ENCODE data around the gene DUSP5. TPM values are rescaled to one million over a fixed set of nuclear protein-coding genes. Genes with fewer than 3 reads are reported as not detected.
A peak's percentile ranks its signal among the peaks of the same experiment; 100 is the strongest.

DUSP5 gene
- total RNA-seq, 2 experiments from 2014 or later: 0.06 to 0.97 TPM

GRCh38 chr10:110459600-110459999 lies 38.1 kb upstream of the DUSP5 start:
- H3K4me3 ChIP-seq (ENCODE audit: low read depth, low read length, poor library complexity, severe bottlenecking): peak overlapping the region; percentile 50
- H3K36me3 ChIP-seq (ENCODE audit: insufficient read depth, low read length): no peaks in the 10 kb centered on the region
- ChIA-PET POLR2A (interaction anchor here (0.6 to 3.8 kb wide), 5 partner anchors 12 to 130 kb away, joined by 3 to 25 read pairs (median 3); no protein-coding TSS in a partner anchor), CTCF (ENCODE audit: unreplicated experiment) (interaction anchor here (1.2 kb wide), 1 partner anchor 104 kb away, joined by 5 read pairs; no protein-coding TSS in a partner anchor)
- no peaks in the 10 kb centered on the region for H3K79me2 ChIP-seq (ENCODE audit: insufficient read depth, low read depth, low read length)
- BruUV-seq (replicated peaks): no TSS peak
- TF ChIP-seq EZH2phosphoT487 (IDR thresholded peaks at IDR 0.05; ENCODE audit: borderline replicate concordance, low read depth, low read length): no peak
- TF ChIP-seq, protein P1, sequence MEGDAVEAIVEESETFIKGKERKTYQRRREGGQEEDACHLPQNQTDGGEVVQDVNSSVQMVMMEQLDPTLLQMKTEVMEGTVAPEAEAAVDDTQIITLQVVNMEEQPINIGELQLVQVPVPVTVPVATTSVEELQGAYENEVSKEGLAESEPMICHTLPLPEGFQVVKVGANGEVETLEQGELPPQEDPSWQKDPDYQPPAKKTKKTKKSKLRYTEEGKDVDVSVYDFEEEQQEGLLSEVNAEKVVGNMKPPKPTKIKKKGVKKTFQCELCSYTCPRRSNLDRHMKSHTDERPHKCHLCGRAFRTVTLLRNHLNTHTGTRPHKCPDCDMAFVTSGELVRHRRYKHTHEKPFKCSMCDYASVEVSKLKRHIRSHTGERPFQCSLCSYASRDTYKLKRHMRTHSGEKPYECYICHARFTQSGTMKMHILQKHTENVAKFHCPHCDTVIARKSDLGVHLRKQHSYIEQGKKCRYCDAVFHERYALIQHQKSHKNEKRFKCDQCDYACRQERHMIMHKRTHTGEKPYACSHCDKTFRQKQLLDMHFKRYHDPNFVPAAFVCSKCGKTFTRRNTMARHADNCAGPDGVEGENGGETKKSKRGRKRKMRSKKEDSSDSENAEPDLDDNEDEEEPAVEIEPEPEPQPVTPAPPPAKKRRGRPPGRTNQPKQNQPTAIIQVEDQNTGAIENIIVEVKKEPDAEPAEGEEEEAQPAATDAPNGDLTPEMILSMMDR (conservative IDR thresholded peaks at IDR 0.05; ENCODE audit: low read length): peak; percentile 61
- H3K9me2 ChIP-seq (ENCODE audit: insufficient read depth, low read length): no peaks in the 10 kb centered on the region
- H3K27ac ChIP-seq (ENCODE audit: low read depth, low read length, poor library complexity, severe bottlenecking): peak overlapping the region; percentile 65
- intact Hi-C loops (cut with micrococcal nuclease; ENCODE audit: unreplicated experiment): loop anchor here (5.0 kb wide), 1 partner anchor 73 kb away; no protein-coding TSS in a partner anchor
- H4K20me1 ChIP-seq (ENCODE audit: insufficient read depth, low read length): no peaks in the 10 kb centered on the region
- H3K4me1 ChIP-seq (ENCODE audit: insufficient read depth, low read length, poor library complexity, severe bottlenecking): peaks cover 98% of the 10 kb centered on the region
- H2AFZ ChIP-seq (ENCODE audit: low read length): peak overlapping the region; percentile 43; the same call in 1 of the 2 replicates
- no peaks in the 10 kb centered on the region for H3K9me3 ChIP-seq (ENCODE audit: low read length)
- H3K4me2 ChIP-seq (ENCODE audit: low read length): peak overlapping the region; percentile 85
- DNase-seq (ENCODE audit: low spot score): peak; percentile 63

DNA sequence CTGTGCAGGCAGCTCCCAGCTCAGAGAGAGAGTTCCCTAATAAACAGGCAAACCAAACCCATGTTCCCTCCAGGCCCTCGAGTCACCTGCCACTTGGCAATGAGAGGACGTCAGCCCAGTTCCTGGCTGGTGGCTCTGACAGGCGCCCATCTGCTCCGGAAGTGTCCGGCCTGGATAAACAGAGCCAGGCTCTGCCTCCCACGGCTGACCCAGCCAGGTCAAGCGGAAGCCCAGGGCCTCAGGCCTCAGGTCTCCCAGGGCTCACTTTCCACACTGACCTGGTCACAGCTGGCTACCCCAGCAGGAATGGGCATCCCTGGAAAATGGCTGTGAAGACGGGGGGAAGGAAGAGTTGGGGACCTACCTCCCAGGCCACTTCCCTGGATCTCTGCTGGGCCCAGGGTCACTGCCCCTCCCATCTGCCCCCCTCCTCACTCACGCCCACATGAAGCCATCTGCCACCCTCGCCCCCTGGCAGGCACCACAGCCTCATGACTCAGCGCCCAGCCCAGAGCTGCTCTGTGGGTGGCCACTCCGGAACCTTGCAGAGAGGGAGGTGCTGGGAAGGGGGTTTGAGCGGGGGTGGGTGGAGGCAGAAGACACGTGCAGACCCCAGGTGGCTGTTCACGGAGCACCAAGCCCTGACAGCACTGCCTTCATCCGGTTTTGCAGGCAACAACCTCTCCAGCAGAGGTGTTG lies 37.4 kb upstream of the DUSP5 start:
- Histone ChIP-seq H3K36me3 (ENCODE audit: insufficient read depth, low read length) (no peaks in the 10 kb centered on the region), H3K9me3 (ENCODE audit: low read length) (no peaks in the 10 kb centered on the region), H2AFZ (ENCODE audit: low read length) (peak overlapping the region; percentile 43; the same call in 1 of the 2 replicates), H3K79me2 (ENCODE audit: insufficient read depth, low read depth, low read length) (no peaks in the 10 kb centered on the region), H3K4me1 (ENCODE audit: insufficient read depth, low read length, poor library complexity, severe bottlenecking) (peaks cover 100% of the 10 kb centered on the region), H3K27ac (ENCODE audit: low read depth, low read length, poor library complexity, severe bottlenecking) (peak overlapping the region; percentile 65), H3K9me2 (ENCODE audit: insufficient read depth, low read length) (no peaks in the 10 kb centered on the region), H3K4me3 (ENCODE audit: low read depth, low read length, poor library complexity, severe bottlenecking) (peak overlapping the region; percentile 50), H3K4me2 (ENCODE audit: low read length) (peak overlapping the region; percentile 85), H4K20me1 (ENCODE audit: insufficient read depth, low read length) (no peaks in the 10 kb centered on the region)
- CTCF ChIA-PET (ENCODE audit: unreplicated experiment): interaction anchor here (0.6 to 0.8 kb wide), 3 partner anchors 38 to 106 kb away, joined by 3 to 5 read pairs (median 3); no protein-coding TSS in a partner anchor
- no TSS peak for BruUV-seq (replicated peaks)
- peak; percentile 92 for DNase-seq (ENCODE audit: low spot score)
- no peak for TF ChIP-seq EZH2phosphoT487 (IDR thresholded peaks at IDR 0.05; ENCODE audit: borderline replicate concordance, low read depth, low read length)
- TF ChIP-seq, protein P1 (conservative IDR thresholded peaks at IDR 0.05; ENCODE audit: low read length): no peak
- intact Hi-C loops (cut with micrococcal nuclease; ENCODE audit: unreplicated experiment): loop anchor here (1.0 to 5.0 kb wide), 2 partner anchors 43 to 87 kb away; no protein-coding TSS in a partner anchor
- POLR2A ChIA-PET: interaction anchor here (0.6 to 3.8 kb wide), 6 partner anchors 10 to 146 kb away, joined by 3 to 25 read pairs (median 7); no protein-coding TSS in a partner anchor

Measured in OCI-LY7 (cell line).